ENCODE results near the gene MYO7B.

Gene MYO7B

GRCh38 chr2:127606625-127607398, 71.3 kb downstream of the MYO7B start:
- ATAC-seq (ENCODE audit: low read depth) (no peak), DNase-seq (ENCODE audit: low spot score) (peak; percentile 29)
- H3K9me3 ChIP-seq (ENCODE audit: severe bottlenecking): no peaks in the 10 kb centered on the region
- no peaks in the 10 kb centered on the region for H3K36me3 ChIP-seq (ENCODE audit: low read depth)
- H3K27ac ChIP-seq (ENCODE audit: poor library complexity, severe bottlenecking): no peak overlapping the region
- H3K4me1 ChIP-seq (ENCODE audit: insufficient read depth, poor library complexity, severe bottlenecking): no peaks in the 10 kb centered on the region
- no peak overlapping the region for H3K4me3 ChIP-seq (ENCODE audit: severe bottlenecking)
- H3K27me3 ChIP-seq (ENCODE audit: insufficient read depth, poor library complexity, severe bottlenecking): no peaks in the 10 kb centered on the region
- TF ChIP-seq CTCF (IDR thresholded peaks at IDR 0.05; ENCODE audit: poor library complexity, severe bottlenecking): no peak

DNA sequence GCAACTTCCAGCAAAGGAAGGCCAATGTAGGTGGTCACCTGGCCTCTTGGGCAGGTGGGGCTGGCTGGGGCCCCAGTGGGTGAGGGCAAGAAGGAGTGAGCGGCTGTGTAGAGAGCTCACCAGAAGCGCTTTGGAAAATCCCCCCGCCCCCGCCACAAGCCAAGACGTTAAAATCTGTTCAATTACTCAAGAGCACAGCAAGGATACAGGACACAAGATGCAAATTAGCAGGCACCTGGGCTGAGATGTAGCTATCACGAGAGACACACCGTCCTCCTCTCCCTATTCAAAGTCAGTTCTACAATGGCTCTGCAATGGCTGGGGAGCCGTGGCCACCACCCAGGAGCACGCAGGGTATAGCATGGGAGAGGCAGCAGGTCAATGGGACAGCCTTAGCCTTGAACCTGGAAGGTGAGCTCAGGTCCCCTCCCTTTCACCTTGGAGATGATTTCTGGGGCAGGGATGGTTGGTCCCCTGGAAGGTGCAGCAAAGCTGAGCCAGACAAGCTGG, 72.0 kb downstream of the MYO7B start:
- Histone ChIP-seq H3K9me3 (ENCODE audit: severe bottlenecking) (no peaks in the 10 kb centered on the region), H3K4me1 (ENCODE audit: insufficient read depth, poor library complexity, severe bottlenecking) (no peaks in the 10 kb centered on the region), H3K4me3 (ENCODE audit: severe bottlenecking) (no peak overlapping the region), H3K27me3 (ENCODE audit: insufficient read depth, poor library complexity, severe bottlenecking) (no peaks in the 10 kb centered on the region), H3K27ac (ENCODE audit: poor library complexity, severe bottlenecking) (no peak overlapping the region), H3K36me3 (ENCODE audit: low read depth) (no peaks in the 10 kb centered on the region)
- no peak for TF ChIP-seq CTCF (IDR thresholded peaks at IDR 0.05; ENCODE audit: poor library complexity, severe bottlenecking)
- DNase-seq (ENCODE audit: low spot score) (peak; percentile 32), ATAC-seq (ENCODE audit: low read depth) (no peak)

GRCh38 chr2:127608061-127609030, 72.9 kb downstream of the MYO7B start:
- TF ChIP-seq CTCF (IDR thresholded peaks at IDR 0.05; ENCODE audit: poor library complexity, severe bottlenecking): no peak
- Histone ChIP-seq H3K36me3 (ENCODE audit: low read depth) (no peaks in the 10 kb centered on the region), H3K27me3 (ENCODE audit: insufficient read depth, poor library complexity, severe bottlenecking) (no peaks in the 10 kb centered on the region), H3K9me3 (ENCODE audit: severe bottlenecking) (peaks cover 3% of the 10 kb centered on the region), H3K4me1 (ENCODE audit: insufficient read depth, poor library complexity, severe bottlenecking) (no peaks in the 10 kb centered on the region), H3K27ac (ENCODE audit: poor library complexity, severe bottlenecking) (no peak overlapping the region), H3K4me3 (ENCODE audit: severe bottlenecking) (no peak overlapping the region)
- DNase-seq (ENCODE audit: low spot score) (peak; percentile 58), ATAC-seq (ENCODE audit: low read depth) (no peak)

GRCh38 chr2:127609031-127609751, 73.7 kb downstream of the MYO7B start:
- no peak; the same call in 2 of the 3 replicates for ATAC-seq (ENCODE audit: low read depth)
- Histone ChIP-seq H3K36me3 (ENCODE audit: low read depth) (no peaks in the 10 kb centered on the region), H3K4me1 (ENCODE audit: insufficient read depth, poor library complexity, severe bottlenecking) (no peaks in the 10 kb centered on the region), H3K27me3 (ENCODE audit: insufficient read depth, poor library complexity, severe bottlenecking) (no peaks in the 10 kb centered on the region), H3K4me3 (ENCODE audit: severe bottlenecking) (no peak overlapping the region), H3K27ac (ENCODE audit: poor library complexity, severe bottlenecking) (no peak overlapping the region), H3K9me3 (ENCODE audit: severe bottlenecking) (peaks cover 8% of the 10 kb centered on the region)
- no peak for TF ChIP-seq CTCF (IDR thresholded peaks at IDR 0.05; ENCODE audit: poor library complexity, severe bottlenecking)
- peak; percentile 34 for DNase-seq (ENCODE audit: low spot score)
